Measurements from ENCODE around the gene GORASP2.

Gene GORASP2

GRCh38 chr2:171008550-171009205 lies 79.6 kb downstream of the GORASP2 start:
- H2BK15ac ChIP-seq (ENCODE audit: low read depth, poor library complexity, severe bottlenecking) = no peak overlapping the region
- 100% methylated on average over 1 of the region's 2 CpGs for WGBS
- peak; percentile 10 for DNase-seq
- no peak overlapping the region for H4K91ac ChIP-seq (ENCODE audit: low read length)
- no peaks in the 10 kb centered on the region for H3K27me3 ChIP-seq (ENCODE audit: control insufficient read depth in 1 of 2, insufficient read depth in 1 of 2, low read length in 2 of 2)
- no peak overlapping the region for H3K4me3 ChIP-seq (ENCODE audit: insufficient read depth in 1 of 2, low read depth in 1 of 2, low read length in 2 of 2)
- no peak overlapping the region for H3K9ac ChIP-seq (ENCODE audit: low read length)
- no peak overlapping the region for H3K23ac ChIP-seq (ENCODE audit: low read length in 2 of 2)
- no peak overlapping the region for H3K4me2 ChIP-seq (ENCODE audit: low read length, poor library complexity, severe bottlenecking)
- H2BK120ac ChIP-seq (ENCODE audit: low read depth, low read length) = no peak overlapping the region
- no peak overlapping the region for H4K8ac ChIP-seq (ENCODE audit: low read length)
- no peaks in the 10 kb centered on the region for H3K9me3 ChIP-seq (ENCODE audit: control insufficient read depth, low read length)
- no peak overlapping the region for H2BK12ac ChIP-seq (ENCODE audit: low read length in 2 of 2)
- H3K4me1 ChIP-seq (ENCODE audit: control insufficient read depth, insufficient read depth, low read depth, low read length) = no peaks in the 10 kb centered on the region
- H3K79me1 ChIP-seq (replicated peaks; ENCODE audit: low read length, poor library complexity, severe bottlenecking) = peaks cover 5% of the 10 kb centered on the region
- no peak overlapping the region for H3K14ac ChIP-seq (ENCODE audit: low read length in 2 of 2)
- no peak overlapping the region for H3K27ac ChIP-seq (ENCODE audit: low read length, poor library complexity, severe bottlenecking)
- no peak overlapping the region for H2AK5ac ChIP-seq (ENCODE audit: low read length, severe bottlenecking)
- no peak overlapping the region for H2AFZ ChIP-seq (ENCODE audit: low read depth, low read length)
- H2BK5ac ChIP-seq (ENCODE audit: low read depth, low read length, poor library complexity, severe bottlenecking) = no peak overlapping the region
- H3K18ac ChIP-seq (ENCODE audit: low read depth in 1 of 2, low read length in 2 of 2) = no peak overlapping the region
- H3K4ac ChIP-seq (ENCODE audit: low read depth in 1 of 2, low read length in 2 of 2) = no peak overlapping the region
- peaks cover 16 to 79% of the 10 kb centered on the region in 2 experiments for H3K36me3 ChIP-seq (ENCODE audit: control insufficient read depth in 1 of 2, insufficient read depth in 2 of 2, low read depth in 1 of 2, low read length in 2 of 2)

- DNase-seq = no peak
- Histone ChIP-seq H3K9me3 (ENCODE audit: control insufficient read depth, low read length) (no peaks in the 10 kb centered on the region), H4K91ac (ENCODE audit: low read length) (no peak overlapping the region), H3K4me2 (ENCODE audit: low read length, poor library complexity, severe bottlenecking) (no peak overlapping the region), H4K8ac (ENCODE audit: low read length) (no peak overlapping the region), H3K36me3 (ENCODE audit: control insufficient read depth in 1 of 2, insufficient read depth in 2 of 2, low read depth in 1 of 2, low read length in 2 of 2) (peaks cover 14 to 80% of the 10 kb centered on the region in 2 experiments), H3K9ac (ENCODE audit: low read length) (no peak overlapping the region), H3K18ac (ENCODE audit: low read depth in 1 of 2, low read length in 2 of 2) (no peak overlapping the region), H3K4me1 (ENCODE audit: control insufficient read depth, insufficient read depth, low read depth, low read length) (no peaks in the 10 kb centered on the region), H2BK15ac (ENCODE audit: low read depth, poor library complexity, severe bottlenecking) (no peak overlapping the region), H3K27ac (ENCODE audit: low read length, poor library complexity, severe bottlenecking) (no peak overlapping the region), H3K4ac (ENCODE audit: low read depth in 1 of 2, low read length in 2 of 2) (no peak overlapping the region), H3K27me3 (ENCODE audit: control insufficient read depth in 1 of 2, insufficient read depth in 1 of 2, low read length in 2 of 2) (no peaks in the 10 kb centered on the region), H3K14ac (ENCODE audit: low read length in 2 of 2) (no peak overlapping the region), H3K4me3 (ENCODE audit: insufficient read depth in 1 of 2, low read depth in 1 of 2, low read length in 2 of 2) (no peak overlapping the region), H2BK5ac (ENCODE audit: low read depth, low read length, poor library complexity, severe bottlenecking) (no peak overlapping the region), H2AK5ac (ENCODE audit: low read length, severe bottlenecking) (no peak overlapping the region), H3K23ac (ENCODE audit: low read length in 2 of 2) (no peak overlapping the region), H3K79me1 (replicated peaks; ENCODE audit: low read length, poor library complexity, severe bottlenecking) (peaks cover 5% of the 10 kb centered on the region), H2BK120ac (ENCODE audit: low read depth, low read length) (no peak overlapping the region), H2BK12ac (ENCODE audit: low read length in 2 of 2) (no peak overlapping the region), H2AFZ (ENCODE audit: low read depth, low read length) (no peak overlapping the region)
- 98% methylated on average over 4 of the region's 4 CpGs for WGBS
These were observed 80.3 kb downstream of the GORASP2 start for GRCh38 chr2:171009386-171009785.

DNA sequence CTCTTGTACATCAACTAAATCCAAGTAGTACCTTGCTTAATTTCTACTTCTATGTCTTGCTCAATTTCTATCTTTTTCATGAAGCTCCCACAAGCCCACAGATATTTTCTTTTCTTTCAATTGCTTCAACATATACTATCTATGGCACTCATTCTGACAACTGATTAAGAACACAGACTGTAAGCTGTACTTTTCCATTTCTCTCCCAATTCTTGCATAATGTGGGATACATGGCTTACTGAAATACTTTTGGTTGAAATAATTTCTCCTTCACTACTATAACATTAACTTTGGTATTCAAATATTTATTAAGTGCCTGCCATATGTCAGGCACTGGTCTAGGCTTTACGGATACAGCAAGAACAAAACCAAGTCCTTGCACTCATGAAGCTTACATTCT lies 84.8 kb downstream of the GORASP2 start:
- Histone ChIP-seq H2BK15ac (ENCODE audit: low read depth, poor library complexity, severe bottlenecking) (no peak overlapping the region), H3K36me3 (ENCODE audit: control insufficient read depth in 1 of 2, insufficient read depth in 2 of 2, low read depth in 1 of 2, low read length in 2 of 2) (peaks cover 14 to 59% of the 10 kb centered on the region in 2 experiments), H3K4me2 (ENCODE audit: low read length, poor library complexity, severe bottlenecking) (no peak overlapping the region), H3K27ac (ENCODE audit: low read length, poor library complexity, severe bottlenecking) (no peak overlapping the region), H3K9ac (ENCODE audit: low read length) (no peak overlapping the region), H3K18ac (ENCODE audit: low read depth in 1 of 2, low read length in 2 of 2) (no peak overlapping the region), H2AFZ (ENCODE audit: low read depth, low read length) (no peak overlapping the region), H2BK120ac (ENCODE audit: low read depth, low read length) (no peak overlapping the region), H2AK5ac (ENCODE audit: low read length, severe bottlenecking) (no peak overlapping the region), H2BK12ac (ENCODE audit: low read length in 2 of 2) (no peak overlapping the region), H3K79me1 (replicated peaks; ENCODE audit: low read length, poor library complexity, severe bottlenecking) (peaks cover 16% of the 10 kb centered on the region), H3K27me3 (ENCODE audit: control insufficient read depth in 1 of 2, insufficient read depth in 1 of 2, low read length in 2 of 2) (no peaks in the 10 kb centered on the region), H2BK5ac (ENCODE audit: low read depth, low read length, poor library complexity, severe bottlenecking) (no peak overlapping the region), H3K4me1 (ENCODE audit: control insufficient read depth, insufficient read depth, low read depth, low read length) (no peaks in the 10 kb centered on the region), H3K4ac (ENCODE audit: low read depth in 1 of 2, low read length in 2 of 2) (no peak overlapping the region), H4K8ac (ENCODE audit: low read length) (no peak overlapping the region), H3K9me3 (ENCODE audit: control insufficient read depth, low read length) (no peaks in the 10 kb centered on the region), H4K91ac (ENCODE audit: low read length) (no peak overlapping the region), H3K14ac (ENCODE audit: low read length in 2 of 2) (no peak overlapping the region), H3K4me3 (ENCODE audit: insufficient read depth in 1 of 2, low read depth in 1 of 2, low read length in 2 of 2) (no peak overlapping the region), H3K23ac (ENCODE audit: low read length in 2 of 2) (no peak overlapping the region)
- DNase-seq = no peak
- no CpG with 5 or more reads among the region's 1 CpG for WGBS

DNA sequence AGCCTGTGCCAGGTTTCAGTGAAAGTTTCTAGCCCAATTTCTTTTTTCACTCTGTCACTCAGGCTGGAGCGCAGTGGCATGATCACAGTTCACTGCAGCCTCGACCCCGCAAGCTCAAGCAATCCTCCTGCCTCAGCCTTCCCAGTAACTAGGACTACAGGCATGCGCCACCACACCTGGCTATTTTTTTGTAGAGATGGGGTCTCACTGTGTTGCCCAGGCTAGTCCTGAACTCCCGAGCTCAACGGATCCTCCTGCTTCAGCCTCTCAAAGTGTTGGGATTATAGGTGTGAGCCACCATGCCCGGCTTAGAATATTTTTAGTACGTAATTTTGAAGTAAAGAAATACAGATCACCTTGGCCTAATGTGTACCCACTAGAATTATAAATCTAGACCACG lies 87.1 kb downstream of the GORASP2 start:
- H3K27me3 ChIP-seq (ENCODE audit: control insufficient read depth in 1 of 2, insufficient read depth in 1 of 2, low read length in 2 of 2) = no peaks in the 10 kb centered on the region
- no peaks in the 10 kb centered on the region for H3K4me1 ChIP-seq (ENCODE audit: control insufficient read depth, insufficient read depth, low read depth, low read length)
- no peak overlapping the region for H2AFZ ChIP-seq (ENCODE audit: low read depth, low read length)
- peaks cover 16% of the 10 kb centered on the region for H3K79me1 ChIP-seq (replicated peaks; ENCODE audit: low read length, poor library complexity, severe bottlenecking)
- H3K14ac ChIP-seq (ENCODE audit: low read length in 2 of 2) = no peak overlapping the region
- peaks cover 8 to 44% of the 10 kb centered on the region in 2 experiments for H3K36me3 ChIP-seq (ENCODE audit: control insufficient read depth in 1 of 2, insufficient read depth in 2 of 2, low read depth in 1 of 2, low read length in 2 of 2)
- no peak overlapping the region for H2BK12ac ChIP-seq (ENCODE audit: low read length in 2 of 2)
- H4K8ac ChIP-seq (ENCODE audit: low read length) = no peak overlapping the region
- H3K18ac ChIP-seq (ENCODE audit: low read depth in 1 of 2, low read length in 2 of 2) = no peak overlapping the region
- H3K23ac ChIP-seq (ENCODE audit: low read length in 2 of 2) = no peak overlapping the region
- no peak overlapping the region for H2BK5ac ChIP-seq (ENCODE audit: low read depth, low read length, poor library complexity, severe bottlenecking)
- 100% methylated on average over 6 of the region's 9 CpGs for WGBS
- H3K4ac ChIP-seq (ENCODE audit: low read depth in 1 of 2, low read length in 2 of 2) = no peak overlapping the region
- H3K4me3 ChIP-seq (ENCODE audit: insufficient read depth in 1 of 2, low read depth in 1 of 2, low read length in 2 of 2) = no peak overlapping the region
- no peak overlapping the region for H2BK120ac ChIP-seq (ENCODE audit: low read depth, low read length)
- H3K27ac ChIP-seq (ENCODE audit: low read length, poor library complexity, severe bottlenecking) = no peak overlapping the region
- DNase-seq = no peak
- no peaks in the 10 kb centered on the region for H3K9me3 ChIP-seq (ENCODE audit: control insufficient read depth, low read length)
- no peak overlapping the region for H2BK15ac ChIP-seq (ENCODE audit: low read depth, poor library complexity, severe bottlenecking)
- no peak overlapping the region for H4K91ac ChIP-seq (ENCODE audit: low read length)
- no peak overlapping the region for H2AK5ac ChIP-seq (ENCODE audit: low read length, severe bottlenecking)
- H3K4me2 ChIP-seq (ENCODE audit: low read length, poor library complexity, severe bottlenecking) = no peak overlapping the region
- H3K9ac ChIP-seq (ENCODE audit: low read length) = no peak overlapping the region
